ENCODE results near the gene ASPN. TPM values are rescaled to one million over a fixed set of nuclear protein-coding genes. Genes with fewer than 3 reads are reported as not detected.

The ASPN gene
- total and polyA plus RNA-seq, 2 experiments from 2014 or later = 0.82 TPM; not detected in 1

GRCh38 chr9:92527291-92527828 lies 45.1 kb upstream of the ASPN start (continued):
- no peak for TF ChIP-seq EZH2phosphoT487 (IDR thresholded peaks at IDR 0.05; ENCODE audit: unreplicated experiment)
- TF ChIP-seq NANOG (IDR thresholded peaks at IDR 0.05; ENCODE audit: borderline replicate concordance) = no peak
- TF ChIP-seq EZH2 (IDR thresholded peaks at IDR 0.05; ENCODE audit: low read depth, unreplicated experiment) = no peak
- TF ChIP-seq, protein P1, sequence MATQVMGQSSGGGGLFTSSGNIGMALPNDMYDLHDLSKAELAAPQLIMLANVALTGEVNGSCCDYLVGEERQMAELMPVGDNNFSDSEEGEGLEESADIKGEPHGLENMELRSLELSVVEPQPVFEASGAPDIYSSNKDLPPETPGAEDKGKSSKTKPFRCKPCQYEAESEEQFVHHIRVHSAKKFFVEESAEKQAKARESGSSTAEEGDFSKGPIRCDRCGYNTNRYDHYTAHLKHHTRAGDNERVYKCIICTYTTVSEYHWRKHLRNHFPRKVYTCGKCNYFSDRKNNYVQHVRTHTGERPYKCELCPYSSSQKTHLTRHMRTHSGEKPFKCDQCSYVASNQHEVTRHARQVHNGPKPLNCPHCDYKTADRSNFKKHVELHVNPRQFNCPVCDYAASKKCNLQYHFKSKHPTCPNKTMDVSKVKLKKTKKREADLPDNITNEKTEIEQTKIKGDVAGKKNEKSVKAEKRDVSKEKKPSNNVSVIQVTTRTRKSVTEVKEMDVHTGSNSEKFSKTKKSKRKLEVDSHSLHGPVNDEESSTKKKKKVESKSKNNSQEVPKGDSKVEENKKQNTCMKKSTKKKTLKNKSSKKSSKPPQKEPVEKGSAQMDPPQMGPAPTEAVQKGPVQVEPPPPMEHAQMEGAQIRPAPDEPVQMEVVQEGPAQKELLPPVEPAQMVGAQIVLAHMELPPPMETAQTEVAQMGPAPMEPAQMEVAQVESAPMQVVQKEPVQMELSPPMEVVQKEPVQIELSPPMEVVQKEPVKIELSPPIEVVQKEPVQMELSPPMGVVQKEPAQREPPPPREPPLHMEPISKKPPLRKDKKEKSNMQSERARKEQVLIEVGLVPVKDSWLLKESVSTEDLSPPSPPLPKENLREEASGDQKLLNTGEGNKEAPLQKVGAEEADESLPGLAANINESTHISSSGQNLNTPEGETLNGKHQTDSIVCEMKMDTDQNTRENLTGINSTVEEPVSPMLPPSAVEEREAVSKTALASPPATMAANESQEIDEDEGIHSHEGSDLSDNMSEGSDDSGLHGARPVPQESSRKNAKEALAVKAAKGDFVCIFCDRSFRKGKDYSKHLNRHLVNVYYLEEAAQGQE (IDR thresholded peaks at IDR 0.05; ENCODE audit: unreplicated experiment) = no peak
- no peak for TF ChIP-seq STAT1 (IDR thresholded peaks at IDR 0.05; ENCODE audit: unreplicated experiment)
- TF ChIP-seq JUNB (IDR thresholded peaks at IDR 0.05; ENCODE audit: unreplicated experiment) = no peak
- no peak for TF ChIP-seq CREB1 (CRISPR knock-in tag; IDR thresholded peaks at IDR 0.05; ENCODE audit: low read depth)
- no peak for TF ChIP-seq ZNF331 (CRISPR knock-in tag; IDR thresholded peaks at IDR 0.05; ENCODE audit: low read depth)
- no peak for TF ChIP-seq ETS1 (IDR thresholded peaks at IDR 0.05)

GRCh38 chr9:92525306-92525705 lies 43.0 kb upstream of the ASPN start:
- H3K9me3 Mint-ChIP-seq = no peaks in the 10 kb centered on the region
- Histone ChIP-seq H3K27ac (ENCODE audit: low read depth) (no peak overlapping the region), H3F3A (replicated peaks; ENCODE audit: low read depth) (no peaks in the 10 kb centered on the region), H2AFZ (no peak overlapping the region), H3K4me3 (no peak overlapping the region), H3K36me3 (ENCODE audit: insufficient read depth) (no peaks in the 10 kb centered on the region), H3K79me2 (replicated peaks; ENCODE audit: insufficient read depth) (no peaks in the 10 kb centered on the region), H4K20me1 (replicated peaks; ENCODE audit: insufficient read depth) (no peaks in the 10 kb centered on the region), H3K4me2 (no peak overlapping the region), H3K27me3 (ENCODE audit: insufficient read depth) (no peaks in the 10 kb centered on the region), H3K4me1 (ENCODE audit: insufficient read depth) (no peaks in the 10 kb centered on the region), H3K9me2 (ENCODE audit: insufficient read depth) (no peaks in the 10 kb centered on the region)
- H3K27ac Mint-ChIP-seq = no peak overlapping the region
- ATAC-seq (no peak), DNase-seq (ENCODE audit: low spot score) (no peak)
- H3K36me3 Mint-ChIP-seq (ENCODE audit: low read depth) = no peaks in the 10 kb centered on the region
- H3K4me1 Mint-ChIP-seq = no peaks in the 10 kb centered on the region
- no peaks in the 10 kb centered on the region for H3K27me3 Mint-ChIP-seq (ENCODE audit: insufficient read depth, low read depth, poor library complexity)
- H3K4me3 Mint-ChIP-seq = no peak overlapping the region
- TF ChIP-seq, protein P2, sequence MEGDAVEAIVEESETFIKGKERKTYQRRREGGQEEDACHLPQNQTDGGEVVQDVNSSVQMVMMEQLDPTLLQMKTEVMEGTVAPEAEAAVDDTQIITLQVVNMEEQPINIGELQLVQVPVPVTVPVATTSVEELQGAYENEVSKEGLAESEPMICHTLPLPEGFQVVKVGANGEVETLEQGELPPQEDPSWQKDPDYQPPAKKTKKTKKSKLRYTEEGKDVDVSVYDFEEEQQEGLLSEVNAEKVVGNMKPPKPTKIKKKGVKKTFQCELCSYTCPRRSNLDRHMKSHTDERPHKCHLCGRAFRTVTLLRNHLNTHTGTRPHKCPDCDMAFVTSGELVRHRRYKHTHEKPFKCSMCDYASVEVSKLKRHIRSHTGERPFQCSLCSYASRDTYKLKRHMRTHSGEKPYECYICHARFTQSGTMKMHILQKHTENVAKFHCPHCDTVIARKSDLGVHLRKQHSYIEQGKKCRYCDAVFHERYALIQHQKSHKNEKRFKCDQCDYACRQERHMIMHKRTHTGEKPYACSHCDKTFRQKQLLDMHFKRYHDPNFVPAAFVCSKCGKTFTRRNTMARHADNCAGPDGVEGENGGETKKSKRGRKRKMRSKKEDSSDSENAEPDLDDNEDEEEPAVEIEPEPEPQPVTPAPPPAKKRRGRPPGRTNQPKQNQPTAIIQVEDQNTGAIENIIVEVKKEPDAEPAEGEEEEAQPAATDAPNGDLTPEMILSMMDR (conservative IDR thresholded peaks at IDR 0.05; ENCODE audit: low read depth in 2 of 2) = no peak
- TF ChIP-seq POLR2AphosphoS5 (IDR thresholded peaks at IDR 0.05; ENCODE audit: low read depth) (no peak), STAT1 (IDR thresholded peaks at IDR 0.05; ENCODE audit: unreplicated experiment) (no peak), ETS1 (IDR thresholded peaks at IDR 0.05) (no peak), EZH2phosphoT487 (IDR thresholded peaks at IDR 0.05; ENCODE audit: unreplicated experiment) (no peak), EZH2 (IDR thresholded peaks at IDR 0.05; ENCODE audit: low read depth, unreplicated experiment) (no peak), ZNF331 (CRISPR knock-in tag; IDR thresholded peaks at IDR 0.05; ENCODE audit: low read depth) (no peak), JUNB (IDR thresholded peaks at IDR 0.05; ENCODE audit: unreplicated experiment) (no peak), ZNF114 (CRISPR knock-in tag; IDR thresholded peaks at IDR 0.05) (no peak)

Measured in GM23338 (cell line).